ENCODE results near the gene BSG.
"Not testable (repeated sequence)": the region's sequence is repeated elsewhere in the genome, so short reads cannot be mapped to it uniquely, and the experiment has no call there.

The BSG gene

GRCh38 chr19:603779-604178, 31.4 kb downstream of the BSG start:
- not testable (repeated sequence) for DNase-seq; H3K9ac ChIP-seq (ENCODE audit: low read length); H3K23ac ChIP-seq (ENCODE audit: low read length)

GRCh38 chr19:604355-604754, 32.0 kb downstream of the BSG start:
- DNase-seq = no peak
- H4K8ac ChIP-seq (ENCODE audit: low read depth, low read length) = no peak overlapping the region
- no peak overlapping the region for H3K27ac ChIP-seq (ENCODE audit: low read depth, low read length)
- no peaks in the 10 kb centered on the region for H3K27me3 ChIP-seq (ENCODE audit: insufficient read depth, low read length)
- no peak overlapping the region for H2BK120ac ChIP-seq (ENCODE audit: insufficient read depth, low read length, poor library complexity)
- WGBS (ENCODE audit: extremely low coverage, insufficient coverage, insufficient read length) = no CpG with 5 or more reads among the region's 11 CpGs
- H3K9ac ChIP-seq (ENCODE audit: low read length) = no peak overlapping the region
- H3K79me1 ChIP-seq (ENCODE audit: low read length) = no peaks in the 10 kb centered on the region
- H2BK12ac ChIP-seq (ENCODE audit: low read length) = no peak overlapping the region
- no peak overlapping the region for H4K12ac ChIP-seq (ENCODE audit: low read depth, low read length)
- H3K23ac ChIP-seq (ENCODE audit: low read length) = no peak overlapping the region
- H4K91ac ChIP-seq (ENCODE audit: low read depth, low read length) = no peak overlapping the region
- H3K18ac ChIP-seq (ENCODE audit: low read length) = no peak overlapping the region
- no peaks in the 10 kb centered on the region for H3K79me2 ChIP-seq (ENCODE audit: control insufficient read depth, insufficient read depth, low read length, poor library complexity)
- H2BK5ac ChIP-seq (ENCODE audit: low read depth, low read length, poor library complexity) = no peak overlapping the region
- no peak overlapping the region for H3K4me2 ChIP-seq (ENCODE audit: low read length)
- H2AFZ ChIP-seq (ENCODE audit: insufficient read depth, low read length, poor library complexity) = no peak overlapping the region
- H3K36me3 ChIP-seq (ENCODE audit: control insufficient read depth in 1 of 2, insufficient read depth in 2 of 2, low read length in 2 of 2) = no peaks in the 10 kb centered on the region
- H3K4ac ChIP-seq (ENCODE audit: low read depth, low read length) = no peak overlapping the region
- H2AK5ac ChIP-seq (ENCODE audit: low read length) = no peak overlapping the region
- H3K9me3 ChIP-seq (ENCODE audit: insufficient read depth, low read depth, low read length) = peaks cover 10% of the 10 kb centered on the region
- no peak overlapping the region for H3K4me3 ChIP-seq (ENCODE audit: low read depth, low read length)
- no peak overlapping the region for H3K14ac ChIP-seq (ENCODE audit: low read length)
- no peaks in the 10 kb centered on the region for H3K4me1 ChIP-seq (ENCODE audit: control insufficient read depth in 1 of 2, insufficient read depth in 2 of 2, low read length in 2 of 2)

More at GRCh38 chr19:603779-604178, 31.4 kb downstream of the BSG start:
- H3K9me3 ChIP-seq (ENCODE audit: insufficient read depth, low read depth, low read length) = peaks cover 10% of the 10 kb centered on the region
- H3K79me2 ChIP-seq (ENCODE audit: control insufficient read depth, insufficient read depth, low read length, poor library complexity); H3K27ac ChIP-seq (ENCODE audit: low read depth, low read length); H3K4me3 ChIP-seq (ENCODE audit: low read depth, low read length); H2AFZ ChIP-seq (ENCODE audit: insufficient read depth, low read length, poor library complexity); H2BK120ac ChIP-seq (ENCODE audit: insufficient read depth, low read length, poor library complexity); H4K8ac ChIP-seq (ENCODE audit: low read depth, low read length); H3K79me1 ChIP-seq (ENCODE audit: low read length); H3K27me3 ChIP-seq (ENCODE audit: insufficient read depth, low read length); H3K14ac ChIP-seq (ENCODE audit: low read length); H2AK5ac ChIP-seq (ENCODE audit: low read length); H3K4me2 ChIP-seq (ENCODE audit: low read length); H3K36me3 ChIP-seq (ENCODE audit: control insufficient read depth in 1 of 2, insufficient read depth in 2 of 2, low read length in 2 of 2); H4K12ac ChIP-seq (ENCODE audit: low read depth, low read length); H3K18ac ChIP-seq (ENCODE audit: low read length); H3K4me1 ChIP-seq (ENCODE audit: control insufficient read depth in 1 of 2, insufficient read depth in 2 of 2, low read length in 2 of 2); H2BK12ac ChIP-seq (ENCODE audit: low read length); H3K4ac ChIP-seq (ENCODE audit: low read depth, low read length); H2BK5ac ChIP-seq (ENCODE audit: low read depth, low read length, poor library complexity); H4K91ac ChIP-seq (ENCODE audit: low read depth, low read length): not testable (repeated sequence)
- no CpG with 5 or more reads among the region's 20 CpGs for WGBS (ENCODE audit: extremely low coverage, insufficient coverage, insufficient read length)

GRCh38 chr19:605061-605971, 32.9 kb downstream of the BSG start:
- H2BK120ac ChIP-seq (ENCODE audit: insufficient read depth, low read length, poor library complexity); H2BK5ac ChIP-seq (ENCODE audit: low read depth, low read length, poor library complexity); H2BK12ac ChIP-seq (ENCODE audit: low read length): not testable (repeated sequence)

DNA sequence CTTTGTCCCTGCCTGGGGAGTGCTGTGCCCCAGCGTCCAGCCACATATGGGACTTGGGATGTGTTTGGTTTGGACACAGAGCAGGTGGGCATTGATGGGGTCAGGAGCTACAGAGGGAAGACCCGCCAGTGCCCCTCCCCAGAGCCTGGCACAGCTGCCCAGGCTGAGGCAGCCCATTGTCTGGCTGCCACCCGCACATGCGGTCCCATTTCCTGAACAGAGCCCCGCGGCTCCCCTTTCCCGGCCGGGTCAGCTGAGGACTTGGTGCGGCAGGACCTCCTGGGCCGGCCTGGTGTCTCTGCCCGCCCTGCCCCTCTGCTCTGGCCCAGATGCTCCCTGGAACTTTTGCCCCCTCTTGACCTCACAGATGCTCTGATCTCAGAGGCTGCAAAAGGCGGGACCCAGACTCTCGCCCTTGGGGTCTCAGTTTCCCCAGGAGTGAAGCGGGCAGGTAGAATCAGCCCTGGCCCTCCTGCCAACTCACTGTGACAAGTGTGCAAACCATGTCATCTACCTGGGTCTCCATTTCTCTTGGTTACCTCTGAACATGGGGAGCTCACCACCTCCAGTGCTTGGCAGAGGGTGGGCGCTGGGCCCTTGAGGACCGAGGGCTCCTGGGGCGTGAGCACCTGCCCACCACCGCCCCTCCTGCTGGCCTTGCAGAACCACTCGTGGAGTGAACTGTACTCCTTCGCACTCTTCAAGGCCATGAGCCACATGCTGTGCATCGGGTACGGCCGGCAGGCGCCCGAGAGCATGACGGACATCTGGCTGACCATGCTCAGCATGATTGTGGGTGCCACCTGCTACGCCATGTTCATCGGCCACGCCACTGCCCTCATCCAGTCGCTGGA, 35.1 kb downstream of the BSG start:
- Histone ChIP-seq H3K79me2 (ENCODE audit: control insufficient read depth, insufficient read depth, low read length, poor library complexity) (no peaks in the 10 kb centered on the region), H2AFZ (ENCODE audit: insufficient read depth, low read length, poor library complexity) (no peak overlapping the region), H2AK5ac (ENCODE audit: low read length) (no peak overlapping the region), H3K9ac (ENCODE audit: low read length) (no peak overlapping the region), H2BK12ac (ENCODE audit: low read length) (no peak overlapping the region), H3K27ac (ENCODE audit: low read depth, low read length) (no peak overlapping the region), H3K18ac (ENCODE audit: low read length) (no peak overlapping the region), H4K8ac (ENCODE audit: low read depth, low read length) (no peak overlapping the region), H4K12ac (ENCODE audit: low read depth, low read length) (no peak overlapping the region), H3K4me3 (ENCODE audit: low read depth, low read length) (no peak overlapping the region), H2BK120ac (ENCODE audit: insufficient read depth, low read length, poor library complexity) (no peak overlapping the region), H3K23ac (ENCODE audit: low read length) (no peak overlapping the region), H3K27me3 (ENCODE audit: insufficient read depth, low read length) (no peaks in the 10 kb centered on the region), H3K4me1 (ENCODE audit: control insufficient read depth in 1 of 2, insufficient read depth in 2 of 2, low read length in 2 of 2) (no peaks in the 10 kb centered on the region), H4K91ac (ENCODE audit: low read depth, low read length) (no peak overlapping the region), H3K79me1 (ENCODE audit: low read length) (no peaks in the 10 kb centered on the region), H3K4ac (ENCODE audit: low read depth, low read length) (no peak overlapping the region), H3K14ac (ENCODE audit: low read length) (no peak overlapping the region), H2BK5ac (ENCODE audit: low read depth, low read length, poor library complexity) (no peak overlapping the region), H3K36me3 (ENCODE audit: control insufficient read depth in 1 of 2, insufficient read depth in 2 of 2, low read length in 2 of 2) (peaks cover under 1 to 2% of the 10 kb centered on the region in 2 experiments), H3K9me3 (ENCODE audit: insufficient read depth, low read depth, low read length) (peaks cover 7% of the 10 kb centered on the region), H3K4me2 (ENCODE audit: low read length) (no peak overlapping the region)
- no CpG with 5 or more reads among the region's 30 CpGs for WGBS (ENCODE audit: extremely low coverage, insufficient coverage, insufficient read length)
- no peak for DNase-seq

More at GRCh38 chr19:605061-605971, 32.9 kb downstream of the BSG start:
- not testable (repeated sequence) for H3K9ac ChIP-seq (ENCODE audit: low read length); H2AFZ ChIP-seq (ENCODE audit: insufficient read depth, low read length, poor library complexity); H2AK5ac ChIP-seq (ENCODE audit: low read length); H3K4me1 ChIP-seq (ENCODE audit: control insufficient read depth in 1 of 2, insufficient read depth in 2 of 2, low read length in 2 of 2); H3K23ac ChIP-seq (ENCODE audit: low read length); H3K27ac ChIP-seq (ENCODE audit: low read depth, low read length); H4K91ac ChIP-seq (ENCODE audit: low read depth, low read length); H3K79me2 ChIP-seq (ENCODE audit: control insufficient read depth, insufficient read depth, low read length, poor library complexity); H3K36me3 ChIP-seq (ENCODE audit: control insufficient read depth in 1 of 2, insufficient read depth in 2 of 2, low read length in 2 of 2); H3K14ac ChIP-seq (ENCODE audit: low read length); H4K12ac ChIP-seq (ENCODE audit: low read depth, low read length); H3K4ac ChIP-seq (ENCODE audit: low read depth, low read length); H3K27me3 ChIP-seq (ENCODE audit: insufficient read depth, low read length); H3K79me1 ChIP-seq (ENCODE audit: low read length); H3K4me3 ChIP-seq (ENCODE audit: low read depth, low read length); DNase-seq; H4K8ac ChIP-seq (ENCODE audit: low read depth, low read length); H3K4me2 ChIP-seq (ENCODE audit: low read length); H3K18ac ChIP-seq (ENCODE audit: low read length)
- WGBS (ENCODE audit: extremely low coverage, insufficient coverage, insufficient read length) = no CpG with 5 or more reads among the region's 34 CpGs
- peaks cover 10% of the 10 kb centered on the region for H3K9me3 ChIP-seq (ENCODE audit: insufficient read depth, low read depth, low read length)

Measured in trophoblast cell (in vitro differentiated cells and primary cell).